ENCODE measurements around the gene ASCC2. TPM values are rescaled to one million over a fixed set of nuclear protein-coding genes. Genes with fewer than 3 reads are reported as not detected.

Gene ASCC2
- total and polyA plus RNA-seq, 7 donors: 15.0 to 51.0 (median 37.7) TPM

GRCh38 chr22:29748248-29748893 lies 89.7 kb downstream of the ASCC2 start:
- no peak for DNase-seq
- no peaks in the 10 kb centered on the region for H3K27me3 ChIP-seq
- H3K27ac ChIP-seq: no peak overlapping the region
- H3K4me1 ChIP-seq: no peaks in the 10 kb centered on the region
- H3K36me3 ChIP-seq: peaks cover 10 to 44% (median 17%) of the 10 kb centered on the region in 4 donors
- no peak overlapping the region for H3K4me3 ChIP-seq
- no peaks in the 10 kb centered on the region for H3K9me3 ChIP-seq
- TF ChIP-seq POLR2A (IDR thresholded peaks at IDR 0.05) (no peak), POLR2AphosphoS5 (IDR thresholded peaks at IDR 0.05) (no peak), EP300 (IDR thresholded peaks at IDR 0.05) (no peak)
- TF ChIP-seq, protein P1, sequence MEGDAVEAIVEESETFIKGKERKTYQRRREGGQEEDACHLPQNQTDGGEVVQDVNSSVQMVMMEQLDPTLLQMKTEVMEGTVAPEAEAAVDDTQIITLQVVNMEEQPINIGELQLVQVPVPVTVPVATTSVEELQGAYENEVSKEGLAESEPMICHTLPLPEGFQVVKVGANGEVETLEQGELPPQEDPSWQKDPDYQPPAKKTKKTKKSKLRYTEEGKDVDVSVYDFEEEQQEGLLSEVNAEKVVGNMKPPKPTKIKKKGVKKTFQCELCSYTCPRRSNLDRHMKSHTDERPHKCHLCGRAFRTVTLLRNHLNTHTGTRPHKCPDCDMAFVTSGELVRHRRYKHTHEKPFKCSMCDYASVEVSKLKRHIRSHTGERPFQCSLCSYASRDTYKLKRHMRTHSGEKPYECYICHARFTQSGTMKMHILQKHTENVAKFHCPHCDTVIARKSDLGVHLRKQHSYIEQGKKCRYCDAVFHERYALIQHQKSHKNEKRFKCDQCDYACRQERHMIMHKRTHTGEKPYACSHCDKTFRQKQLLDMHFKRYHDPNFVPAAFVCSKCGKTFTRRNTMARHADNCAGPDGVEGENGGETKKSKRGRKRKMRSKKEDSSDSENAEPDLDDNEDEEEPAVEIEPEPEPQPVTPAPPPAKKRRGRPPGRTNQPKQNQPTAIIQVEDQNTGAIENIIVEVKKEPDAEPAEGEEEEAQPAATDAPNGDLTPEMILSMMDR (IDR thresholded peaks at IDR 0.05): no peak
- intact Hi-C loops (cut with DNase I): no loop called here
- WGBS, 2 donors: 93 to 94% methylated on average over 9 of the region's 9 CpGs

DNA sequence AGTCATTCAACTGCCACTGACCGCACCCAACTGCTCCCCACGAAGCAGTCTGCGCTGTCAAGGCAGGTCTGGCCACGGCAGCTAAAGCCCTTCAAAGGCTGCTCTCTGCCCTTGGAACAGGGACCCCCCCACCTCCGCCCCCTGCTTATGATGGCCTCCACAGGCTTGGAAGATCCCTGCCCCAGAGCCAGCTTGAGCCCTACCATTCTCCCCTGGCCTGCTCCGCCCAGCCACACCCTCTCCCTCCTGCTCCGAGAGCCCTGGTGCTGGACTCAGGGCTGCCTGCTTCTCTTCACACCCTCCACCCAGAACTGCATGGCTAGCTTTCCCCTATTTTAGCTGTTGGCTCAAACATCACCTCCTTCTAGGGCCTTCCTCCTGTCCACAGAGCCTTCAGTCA lies 90.2 kb downstream of the ASCC2 start:
- H3K27me3 ChIP-seq: no peaks in the 10 kb centered on the region
- WGBS, 2 donors: 68 to 90% methylated on average over 7 of the region's 7 CpGs
- no peak for DNase-seq
- H3K27ac ChIP-seq: no peak overlapping the region
- peaks cover 10 to 44% (median 17%) of the 10 kb centered on the region in 4 donors for H3K36me3 ChIP-seq
- no peaks in the 10 kb centered on the region for H3K4me1 ChIP-seq
- intact Hi-C loops (cut with DNase I): no loop called here
- no peaks in the 10 kb centered on the region for H3K9me3 ChIP-seq
- H3K4me3 ChIP-seq: no peak overlapping the region
- TF ChIP-seq, protein P1 (IDR thresholded peaks at IDR 0.05): no peak
- TF ChIP-seq EP300 (IDR thresholded peaks at IDR 0.05) (no peak), POLR2AphosphoS5 (IDR thresholded peaks at IDR 0.05) (no peak), POLR2A (IDR thresholded peaks at IDR 0.05) (no peak)

- no peaks in the 10 kb centered on the region for H3K27me3 ChIP-seq
- WGBS, 2 donors: 80 to 82% methylated on average over 8 of the region's 8 CpGs
- H3K4me3 ChIP-seq: no peak overlapping the region
- H3K4me1 ChIP-seq: no peaks in the 10 kb centered on the region
- H3K36me3 ChIP-seq: peaks cover 10 to 68% (median 21%) of the 10 kb centered on the region in 4 donors
- H3K27ac ChIP-seq: no peak overlapping the region
- intact Hi-C loops (cut with DNase I): no loop called here
- no peak for TF ChIP-seq EP300 (IDR thresholded peaks at IDR 0.05)
- TF ChIP-seq POLR2A (IDR thresholded peaks at IDR 0.05): no peak
- no peak for TF ChIP-seq POLR2AphosphoS5 (IDR thresholded peaks at IDR 0.05)
- TF ChIP-seq, protein P1 (IDR thresholded peaks at IDR 0.05): no peak
- DNase-seq: no peak
- no peaks in the 10 kb centered on the region for H3K9me3 ChIP-seq
These were observed 93.2 kb downstream of the ASCC2 start for GRCh38 chr22:29744902-29745301.

- Histone ChIP-seq H3K36me3 (peaks cover 0 to 77% (median 15%) of the 10 kb centered on the region in 4 donors), H3K4me1 (no peaks in the 10 kb centered on the region), H3K4me3 (no peak overlapping the region), H3K27me3 (no peaks in the 10 kb centered on the region), H3K27ac (no peak overlapping the region), H3K9me3 (no peaks in the 10 kb centered on the region)
- no peak for DNase-seq
- no peak for TF ChIP-seq POLR2AphosphoS5 (IDR thresholded peaks at IDR 0.05)
- TF ChIP-seq, protein P1 (IDR thresholded peaks at IDR 0.05): no peak
- TF ChIP-seq EP300 (IDR thresholded peaks at IDR 0.05): no peak
- TF ChIP-seq POLR2A (IDR thresholded peaks at IDR 0.05): no peak
- intact Hi-C loops (cut with DNase I): no loop called here
- 68 to 83% methylated on average over 13 of the region's 13 CpGs for WGBS, 2 donors
These were observed 95.7 kb downstream of the ASCC2 start for GRCh38 chr22:29742326-29742725.

GRCh38 chr22:29741926-29742325 lies 96.1 kb downstream of the ASCC2 start:
- TF ChIP-seq, protein P1 (IDR thresholded peaks at IDR 0.05): no peak
- TF ChIP-seq POLR2A (IDR thresholded peaks at IDR 0.05) (no peak), POLR2AphosphoS5 (IDR thresholded peaks at IDR 0.05) (no peak), EP300 (IDR thresholded peaks at IDR 0.05) (no peak)
- Histone ChIP-seq H3K27me3 (no peaks in the 10 kb centered on the region), H3K4me1 (no peaks in the 10 kb centered on the region), H3K4me3 (no peak overlapping the region), H3K27ac (no peak overlapping the region), H3K9me3 (no peaks in the 10 kb centered on the region), H3K36me3 (peaks cover 0 to 73% (median 13%) of the 10 kb centered on the region in 4 donors)
- DNase-seq: no peak
- intact Hi-C loops (cut with DNase I): no loop called here
- WGBS, 2 donors: 92 to 95% methylated on average over 2 of the region's 2 CpGs
